ENCODE data around the gene FOXO3.

DNA sequence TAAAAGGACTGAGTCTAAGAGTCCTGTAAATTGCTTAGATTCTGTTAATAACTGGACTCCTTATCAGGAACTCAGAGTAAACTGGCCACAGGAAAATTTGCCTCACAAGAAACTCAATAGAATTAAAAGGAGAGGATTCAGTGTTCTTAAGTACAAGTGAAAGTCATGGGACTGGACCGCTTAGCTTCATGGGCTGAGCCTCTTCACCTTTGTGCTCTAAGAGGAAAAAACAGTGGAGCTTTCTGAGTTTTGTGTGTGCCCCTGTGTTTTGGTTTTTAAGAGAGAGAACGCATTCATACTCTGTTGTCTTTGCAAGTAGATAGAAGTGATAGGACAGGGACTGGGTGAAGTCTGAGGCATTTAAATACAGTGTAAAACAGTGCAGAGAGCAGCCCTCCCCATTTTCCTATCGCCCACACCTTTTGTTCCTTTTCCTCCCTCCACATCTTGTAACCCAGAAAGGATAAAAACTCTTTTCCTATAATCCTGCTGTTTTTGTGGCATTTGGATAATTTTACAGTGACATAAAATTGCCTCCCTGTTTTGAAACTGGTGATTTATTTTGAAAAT lies 49.6 kb downstream of the FOXO3 start:
- TF ChIP-seq, protein P1, sequence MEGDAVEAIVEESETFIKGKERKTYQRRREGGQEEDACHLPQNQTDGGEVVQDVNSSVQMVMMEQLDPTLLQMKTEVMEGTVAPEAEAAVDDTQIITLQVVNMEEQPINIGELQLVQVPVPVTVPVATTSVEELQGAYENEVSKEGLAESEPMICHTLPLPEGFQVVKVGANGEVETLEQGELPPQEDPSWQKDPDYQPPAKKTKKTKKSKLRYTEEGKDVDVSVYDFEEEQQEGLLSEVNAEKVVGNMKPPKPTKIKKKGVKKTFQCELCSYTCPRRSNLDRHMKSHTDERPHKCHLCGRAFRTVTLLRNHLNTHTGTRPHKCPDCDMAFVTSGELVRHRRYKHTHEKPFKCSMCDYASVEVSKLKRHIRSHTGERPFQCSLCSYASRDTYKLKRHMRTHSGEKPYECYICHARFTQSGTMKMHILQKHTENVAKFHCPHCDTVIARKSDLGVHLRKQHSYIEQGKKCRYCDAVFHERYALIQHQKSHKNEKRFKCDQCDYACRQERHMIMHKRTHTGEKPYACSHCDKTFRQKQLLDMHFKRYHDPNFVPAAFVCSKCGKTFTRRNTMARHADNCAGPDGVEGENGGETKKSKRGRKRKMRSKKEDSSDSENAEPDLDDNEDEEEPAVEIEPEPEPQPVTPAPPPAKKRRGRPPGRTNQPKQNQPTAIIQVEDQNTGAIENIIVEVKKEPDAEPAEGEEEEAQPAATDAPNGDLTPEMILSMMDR (conservative IDR thresholded peaks at IDR 0.05 in 1 of 2, IDR thresholded peaks at IDR 0.05 in 1 of 2; ENCODE audit: extremely low read depth in 1 of 2, insufficient read depth in 1 of 2, low read depth in 1 of 2, low read length in 2 of 2) = no peak
- no peak for TF ChIP-seq EZH2 (IDR thresholded peaks at IDR 0.05; ENCODE audit: borderline replicate concordance, low read length)

Data from mammary epithelial cell (primary cell).